Testis (tissue), 2 donors: ENCODE data around the gene IFT57.

Source experiments
- CTCF ChIP-seq, 3 experiments: fragments of 450-650 bp in 2 of 3; fragments of 200-600 bp in 1 of 3; sonication (generic) in 1 of 3; IDR thresholded peaks; one replicate each; pipeline ENCODE4 v1.5.1; 2016 to 2019; ENCODE audit warnings: antibody characterized with exemption in 3 of 3, mild to moderate bottlenecking in 2 of 3, moderate library complexity in 1 of 3
- POLR2A ChIP-seq: fragments of 450-650 bp; IDR thresholded peaks from one replicate; pipeline ENCODE4 v1.6.1; 2017; ENCODE audit warnings: antibody characterized with exemption, mild to moderate bottlenecking, moderate library complexity

GRCh38 chr3:108182339-108182738 is 39.9 kb downstream of the IFT57 start:
- TF ChIP-seq POLR2A (no peak), CTCF (IDR thresholded peaks at IDR 0.05) (no peak)
